ENCODE measurements around the gene GBA3.

Gene GBA3

GRCh38 chr4:22692736-22693135 lies at the start of gene GBA3:
Gene GBA3, plus strand, starts transcription at chr4:22692937.
- Histone ChIP-seq H3K27me3 (ENCODE audit: insufficient read depth, low read length) (no peaks in the 10 kb centered on the region), H2AFZ (ENCODE audit: low read depth, low read length) (no peak within 1 kb of the TSS), H3K4me1 (ENCODE audit: insufficient read depth, low read length) (no peaks in the 10 kb centered on the region), H3K4me3 (ENCODE audit: low read length) (no peak within 1 kb of the TSS), H3K36me3 (ENCODE audit: insufficient read depth, low read length) (no peaks in the 10 kb centered on the region), H3K9me3 (ENCODE audit: low read length) (no peaks in the 10 kb centered on the region)

GRCh38 chr4:22643952-22644351 lies 48.8 kb upstream of the GBA3 start:
- H2AFZ ChIP-seq (ENCODE audit: low read depth, low read length), result no peak overlapping the region
- H3K4me1 ChIP-seq (ENCODE audit: insufficient read depth, low read length), result no peaks in the 10 kb centered on the region
- H3K27me3 ChIP-seq (ENCODE audit: insufficient read depth, low read length), result no peaks in the 10 kb centered on the region
- H3K36me3 ChIP-seq (ENCODE audit: insufficient read depth, low read length), result no peaks in the 10 kb centered on the region
- H3K4me3 ChIP-seq (ENCODE audit: low read length), result no peak overlapping the region
- no peaks in the 10 kb centered on the region for H3K9me3 ChIP-seq (ENCODE audit: low read length)

GRCh38 chr4:22645481-22646182 lies 47.1 kb upstream of the GBA3 start:
- Histone ChIP-seq H3K9me3 (ENCODE audit: low read length) (no peaks in the 10 kb centered on the region), H3K4me3 (ENCODE audit: low read length) (no peak overlapping the region), H3K4me1 (ENCODE audit: insufficient read depth, low read length) (no peaks in the 10 kb centered on the region), H3K36me3 (ENCODE audit: insufficient read depth, low read length) (no peaks in the 10 kb centered on the region), H2AFZ (ENCODE audit: low read depth, low read length) (no peak overlapping the region), H3K27me3 (ENCODE audit: insufficient read depth, low read length) (no peaks in the 10 kb centered on the region)

- Histone ChIP-seq H3K9me3 (ENCODE audit: low read length) (no peaks in the 10 kb centered on the region), H3K4me3 (ENCODE audit: low read length) (no peak overlapping the region), H3K36me3 (ENCODE audit: insufficient read depth, low read length) (no peaks in the 10 kb centered on the region), H3K4me1 (ENCODE audit: insufficient read depth, low read length) (no peaks in the 10 kb centered on the region), H2AFZ (ENCODE audit: low read depth, low read length) (no peak overlapping the region), H3K27me3 (ENCODE audit: insufficient read depth, low read length) (no peaks in the 10 kb centered on the region)
These were observed 43.7 kb upstream of the GBA3 start for GRCh38 chr4:22648996-22649395.

GRCh38 chr4:22650771-22651170 lies 42.0 kb upstream of the GBA3 start:
- H2AFZ ChIP-seq (ENCODE audit: low read depth, low read length), result no peak overlapping the region
- no peaks in the 10 kb centered on the region for H3K9me3 ChIP-seq (ENCODE audit: low read length)
- no peaks in the 10 kb centered on the region for H3K27me3 ChIP-seq (ENCODE audit: insufficient read depth, low read length)
- no peaks in the 10 kb centered on the region for H3K4me1 ChIP-seq (ENCODE audit: insufficient read depth, low read length)
- H3K36me3 ChIP-seq (ENCODE audit: insufficient read depth, low read length), result no peaks in the 10 kb centered on the region
- no peak overlapping the region for H3K4me3 ChIP-seq (ENCODE audit: low read length)

- Histone ChIP-seq H3K36me3 (ENCODE audit: insufficient read depth, low read length) (no peaks in the 10 kb centered on the region), H3K4me1 (ENCODE audit: insufficient read depth, low read length) (no peaks in the 10 kb centered on the region), H3K9me3 (ENCODE audit: low read length) (no peaks in the 10 kb centered on the region), H3K27me3 (ENCODE audit: insufficient read depth, low read length) (no peaks in the 10 kb centered on the region), H3K4me3 (ENCODE audit: low read length) (no peak overlapping the region), H2AFZ (ENCODE audit: low read depth, low read length) (no peak overlapping the region)
These were observed 39.0 kb upstream of the GBA3 start for GRCh38 chr4:22653752-22654151.

- no peaks in the 10 kb centered on the region for H3K4me1 ChIP-seq (ENCODE audit: insufficient read depth, low read length)
- H3K27me3 ChIP-seq (ENCODE audit: insufficient read depth, low read length), result no peaks in the 10 kb centered on the region
- no peaks in the 10 kb centered on the region for H3K9me3 ChIP-seq (ENCODE audit: low read length)
- no peaks in the 10 kb centered on the region for H3K36me3 ChIP-seq (ENCODE audit: insufficient read depth, low read length)
- no peak overlapping the region for H3K4me3 ChIP-seq (ENCODE audit: low read length)
- no peak overlapping the region for H2AFZ ChIP-seq (ENCODE audit: low read depth, low read length)
These were observed 31.3 kb upstream of the GBA3 start for GRCh38 chr4:22661443-22661842.

- no peaks in the 10 kb centered on the region for H3K4me1 ChIP-seq (ENCODE audit: insufficient read depth, low read length)
- no peak overlapping the region for H2AFZ ChIP-seq (ENCODE audit: low read depth, low read length)
- H3K36me3 ChIP-seq (ENCODE audit: insufficient read depth, low read length), result no peaks in the 10 kb centered on the region
- H3K9me3 ChIP-seq (ENCODE audit: low read length), result no peaks in the 10 kb centered on the region
- no peaks in the 10 kb centered on the region for H3K27me3 ChIP-seq (ENCODE audit: insufficient read depth, low read length)
- no peak overlapping the region for H3K4me3 ChIP-seq (ENCODE audit: low read length)
These were observed 25.3 kb upstream of the GBA3 start for GRCh38 chr4:22667332-22667940.

GRCh38 chr4:22668301-22668700 lies 24.4 kb upstream of the GBA3 start:
- H2AFZ ChIP-seq (ENCODE audit: low read depth, low read length), result no peak overlapping the region
- no peaks in the 10 kb centered on the region for H3K36me3 ChIP-seq (ENCODE audit: insufficient read depth, low read length)
- H3K4me3 ChIP-seq (ENCODE audit: low read length), result no peak overlapping the region
- H3K27me3 ChIP-seq (ENCODE audit: insufficient read depth, low read length), result no peaks in the 10 kb centered on the region
- H3K4me1 ChIP-seq (ENCODE audit: insufficient read depth, low read length), result no peaks in the 10 kb centered on the region
- H3K9me3 ChIP-seq (ENCODE audit: low read length), result no peaks in the 10 kb centered on the region

- Histone ChIP-seq H3K27me3 (ENCODE audit: insufficient read depth, low read length) (no peaks in the 10 kb centered on the region), H3K4me3 (ENCODE audit: low read length) (no peak overlapping the region), H2AFZ (ENCODE audit: low read depth, low read length) (no peak overlapping the region), H3K36me3 (ENCODE audit: insufficient read depth, low read length) (no peaks in the 10 kb centered on the region), H3K4me1 (ENCODE audit: insufficient read depth, low read length) (no peaks in the 10 kb centered on the region), H3K9me3 (ENCODE audit: low read length) (no peaks in the 10 kb centered on the region)
These were observed 24.0 kb upstream of the GBA3 start for GRCh38 chr4:22668702-22669101.

GRCh38 chr4:22670956-22671355 lies 21.8 kb upstream of the GBA3 start:
- no peak overlapping the region for H3K4me3 ChIP-seq (ENCODE audit: low read length)
- H3K9me3 ChIP-seq (ENCODE audit: low read length), result no peaks in the 10 kb centered on the region
- no peaks in the 10 kb centered on the region for H3K4me1 ChIP-seq (ENCODE audit: insufficient read depth, low read length)
- H2AFZ ChIP-seq (ENCODE audit: low read depth, low read length), result no peak overlapping the region
- H3K27me3 ChIP-seq (ENCODE audit: insufficient read depth, low read length), result no peaks in the 10 kb centered on the region
- H3K36me3 ChIP-seq (ENCODE audit: insufficient read depth, low read length), result no peaks in the 10 kb centered on the region

GRCh38 chr4:22672519-22672918 lies 20.2 kb upstream of the GBA3 start:
- no peaks in the 10 kb centered on the region for H3K4me1 ChIP-seq (ENCODE audit: insufficient read depth, low read length)
- no peaks in the 10 kb centered on the region for H3K36me3 ChIP-seq (ENCODE audit: insufficient read depth, low read length)
- no peak overlapping the region for H2AFZ ChIP-seq (ENCODE audit: low read depth, low read length)
- no peaks in the 10 kb centered on the region for H3K27me3 ChIP-seq (ENCODE audit: insufficient read depth, low read length)
- H3K4me3 ChIP-seq (ENCODE audit: low read length), result no peak overlapping the region
- no peaks in the 10 kb centered on the region for H3K9me3 ChIP-seq (ENCODE audit: low read length)

GRCh38 chr4:22672944-22673343 lies 19.8 kb upstream of the GBA3 start:
- Histone ChIP-seq H3K9me3 (ENCODE audit: low read length) (no peaks in the 10 kb centered on the region), H3K4me3 (ENCODE audit: low read length) (no peak overlapping the region), H3K4me1 (ENCODE audit: insufficient read depth, low read length) (no peaks in the 10 kb centered on the region), H2AFZ (ENCODE audit: low read depth, low read length) (no peak overlapping the region), H3K36me3 (ENCODE audit: insufficient read depth, low read length) (no peaks in the 10 kb centered on the region), H3K27me3 (ENCODE audit: insufficient read depth, low read length) (no peaks in the 10 kb centered on the region)

GRCh38 chr4:22674700-22675099 lies 18.0 kb upstream of the GBA3 start:
- Histone ChIP-seq H3K36me3 (ENCODE audit: insufficient read depth, low read length) (no peaks in the 10 kb centered on the region), H2AFZ (ENCODE audit: low read depth, low read length) (no peak overlapping the region), H3K27me3 (ENCODE audit: insufficient read depth, low read length) (no peaks in the 10 kb centered on the region), H3K4me3 (ENCODE audit: low read length) (no peak overlapping the region), H3K4me1 (ENCODE audit: insufficient read depth, low read length) (peaks cover 2% of the 10 kb centered on the region), H3K9me3 (ENCODE audit: low read length) (no peaks in the 10 kb centered on the region)
